ENCODE results near the gene SHD. TPM values are rescaled to one million over a fixed set of nuclear protein-coding genes. Genes with fewer than 3 reads are reported as not detected.
A peak's percentile ranks its signal among the peaks of the same experiment; 100 is the strongest.

The SHD gene
- total and polyA plus RNA-seq, 9 of the 15 experiments (the other 6 are each of a cell fraction or from before 2014, with no cell fraction given): 0.05 to 0.62 (median 0.15) TPM; not detected in 5

DNA sequence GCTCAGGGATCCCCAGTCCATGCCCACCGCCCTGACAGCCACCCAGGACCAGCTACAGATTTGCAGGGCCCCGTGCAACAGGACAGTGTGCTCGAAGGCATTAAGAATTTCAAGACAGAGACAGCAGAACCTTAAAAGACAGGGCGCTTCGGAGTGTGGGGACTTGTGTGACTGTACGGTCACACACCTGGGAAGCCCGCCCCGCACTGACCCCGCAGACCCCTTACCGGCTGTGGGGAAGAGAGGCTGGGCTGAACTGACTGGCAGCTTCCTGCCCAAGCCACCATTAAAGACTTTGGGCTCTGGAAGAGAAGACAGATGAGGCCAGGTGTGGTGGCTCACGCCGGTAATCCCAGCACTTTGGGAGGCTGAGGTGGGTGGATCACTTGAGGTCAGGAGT lies 45.2 kb downstream of the SHD start (continued):
- TF ChIP-seq, protein P1, sequence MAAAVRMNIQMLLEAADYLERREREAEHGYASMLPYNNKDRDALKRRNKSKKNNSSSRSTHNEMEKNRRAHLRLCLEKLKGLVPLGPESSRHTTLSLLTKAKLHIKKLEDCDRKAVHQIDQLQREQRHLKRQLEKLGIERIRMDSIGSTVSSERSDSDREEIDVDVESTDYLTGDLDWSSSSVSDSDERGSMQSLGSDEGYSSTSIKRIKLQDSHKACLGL (CRISPR knock-in tag; IDR thresholded peaks at IDR 0.05; ENCODE audit: borderline replicate concordance, poor library complexity, severe bottlenecking): no peak
- TF ChIP-seq SIN3A (IDR thresholded peaks at IDR 0.05; ENCODE audit: borderline replicate concordance in 2 of 2, control insufficient read depth in 1 of 2, low read depth in 2 of 2, low read length in 2 of 2) (no peak), FOXP1 (CRISPR knock-in tag; IDR thresholded peaks at IDR 0.05) (no peak)

DNA sequence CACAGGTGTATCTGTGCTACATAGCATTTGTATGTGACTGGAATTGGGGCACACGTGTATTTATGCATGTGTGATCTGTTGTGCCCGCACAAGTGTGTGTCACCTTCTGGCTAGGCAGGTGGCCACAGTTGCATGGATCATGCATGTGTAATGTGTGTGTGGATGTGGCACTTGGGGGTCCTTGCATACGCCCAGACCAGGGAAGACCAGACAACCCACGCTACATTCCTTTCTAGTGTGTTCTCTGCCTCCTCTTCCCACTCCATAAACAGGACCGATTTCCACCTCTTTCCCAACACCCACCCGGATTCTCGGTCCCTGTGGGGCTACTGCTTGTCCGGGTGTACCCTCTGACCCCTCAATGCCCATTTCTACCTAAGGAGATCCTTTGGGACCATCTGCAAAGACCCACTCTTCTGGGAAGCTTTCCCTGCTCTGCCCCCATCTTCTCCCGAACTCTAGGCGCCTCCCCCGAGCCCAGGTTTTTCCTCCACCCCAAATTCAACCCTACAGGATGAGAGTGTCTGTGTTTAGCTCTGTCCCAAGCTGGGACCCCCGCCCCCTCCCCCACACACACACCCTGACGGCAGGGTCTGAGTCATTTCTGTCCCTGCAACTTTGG lies 47.3 kb downstream of the SHD start:
- peak; percentile 23 for TF ChIP-seq HNRNPLL (IDR thresholded peaks at IDR 0.05; ENCODE audit: low read depth, low read length, poor library complexity, severe bottlenecking)
- TF ChIP-seq, protein P2, sequence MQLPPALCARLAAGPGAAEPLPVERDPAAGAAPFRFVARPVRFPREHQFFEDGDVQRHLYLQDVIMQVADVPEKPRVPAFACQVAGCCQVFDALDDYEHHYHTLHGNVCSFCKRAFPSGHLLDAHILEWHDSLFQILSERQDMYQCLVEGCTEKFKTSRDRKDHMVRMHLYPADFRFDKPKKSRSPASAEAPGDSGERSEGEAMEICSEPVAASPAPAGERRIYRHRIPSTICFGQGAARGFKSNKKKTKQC (CRISPR knock-in tag; IDR thresholded peaks at IDR 0.05): no peak
- TF ChIP-seq KDM1A (IDR thresholded peaks at IDR 0.05): 0 out of 4 replicates have a peak, but pooled peaks of 1 of the 2 experiments have one; percentile 46
- intact Hi-C loops (cut with micrococcal nuclease): no loop called here
- Histone ChIP-seq H3K36me3 (ENCODE audit: control insufficient read depth, insufficient read depth, low read length) (peaks cover 4% of the 10 kb centered on the region), H3K4me3 (peak overlapping the region; percentile 54), H3K27me3 (ENCODE audit: control insufficient read depth in 2 of 2, insufficient read depth in 2 of 2, low read length in 2 of 2) (no peaks in the 10 kb centered on the region; a peak in 1 of 5 replicates), H2AFZ (ENCODE audit: low read depth, low read length) (peak overlapping the region; percentile 95), H3K4me2 (ENCODE audit: insufficient read depth, low read length) (peak overlapping the region; percentile 93), H4K20me1 (replicated peaks; ENCODE audit: control insufficient read depth, insufficient read depth, low read length) (peaks cover 7% of the 10 kb centered on the region; the same call in 1 of the 2 replicates), H3K9ac (ENCODE audit: insufficient read depth in 1 of 2, low read depth in 2 of 2, low read length in 2 of 2) (peak overlapping the region in 1 of 2 experiments; percentile 94; a peak in 2 of 4 replicates), H3K4me1 (replicated peaks in 1 of 2; ENCODE audit: control insufficient read depth in 2 of 2, insufficient read depth in 2 of 2, low read length in 2 of 2) (peaks cover 2 to 54% of the 10 kb centered on the region in 2 experiments; a peak in 3 of 5 replicates), H3K9me3 (replicated peaks; ENCODE audit: control insufficient read depth, insufficient read depth, low read depth, low read length) (no peaks in the 10 kb centered on the region), H3K27ac (ENCODE audit: extremely low read depth, low read depth, low read length) (no peak overlapping the region), H3K9me1 (ENCODE audit: control insufficient read depth, insufficient read depth, low read length) (no peaks in the 10 kb centered on the region), H3K79me2 (ENCODE audit: control insufficient read depth, insufficient read depth, low read length) (peaks cover 19% of the 10 kb centered on the region)
- CTCF ChIA-PET (ENCODE audit: low intra/inter-chr PET ratio): no interaction called here
- ATAC-seq (no peak), FAIRE-seq (peak; percentile 77), DNase-seq (ENCODE audit: extremely low read depth in 1 of 4, low spot score in 3 of 4) (no peak)
- BruUV-seq (replicated peaks): no TSS peak
- 53% methylated on average over 13 of the region's 13 CpGs for WGBS (ENCODE audit: insufficient coverage, low coverage, missing lambda C conversion rate)
- in situ Hi-C loops (cut with MboI): no loop called here
- POLR2A ChIA-PET: interaction anchor here (0.7 kb wide), 2 partner anchors 11 to 57 kb away, joined by 3 read pairs; no protein-coding TSS in a partner anchor
